HEK293 (cell line): Measurements from ENCODE around the gene RASA2.

Experiments
- CTCF ChIA-PET: fragments of 350-600 bp; formaldehyde crosslinking; extraction: SDS; loops from one replicate; lab custom pipeline; 2021; ENCODE audit warnings: antibody characterized with exemption; lab: Yijun Ruan, JAX
- POLR2A ChIA-PET: fragments of 300-600 bp; formaldehyde crosslinking; extraction: SDS; loops from one replicate; lab custom pipeline; 2020; ENCODE audit warnings: antibody characterized with exemption, inconsistent platforms; lab: Yijun Ruan, JAX
- H3K27ac ChIP-seq: fragments of 200-500 bp; sonication (Bioruptor generic); 2 replicates; pipeline ENCODE4 v1.5.1; 2014; ENCODE audit warnings: low read depth, low read length, control low read depth, inconsistent platforms; ENCODE audit errors: extremely low read depth
- H3K36me3 ChIP-seq, 2 experiments: fragments of 200-500 bp in 1 of 2; sonication (Bioruptor generic) in 1 of 2; 1 replicate in 1 of 2; 2 replicates in 1 of 2; pipeline ENCODE4 v1.5.1; 2014 to 2017; ENCODE audit warnings: inconsistent platforms in 2 of 2, low read length in 2 of 2; ENCODE audit not compliant: control insufficient read depth in 2 of 2, insufficient read depth in 1 of 2
- H3K4me1 ChIP-seq: fragments of 200-500 bp; sonication (Bioruptor generic); 2 replicates; pipeline ENCODE4 v1.5.1; 2014; ENCODE audit warnings: mild to moderate bottlenecking, low read length, inconsistent platforms; ENCODE audit not compliant: control insufficient read depth, insufficient read depth
- H3K4me3 ChIP-seq: 2 replicates; pipeline ENCODE4 v1.5.1; 2011; ENCODE audit warnings: low read depth, mild to moderate bottlenecking, control low read depth, low read length, moderate library complexity
- H3K9me3 ChIP-seq: fragments of 200-500 bp; sonication (Bioruptor generic); 2 replicates; pipeline ENCODE4 v1.5.1; 2014; ENCODE audit warnings: low read depth, low read length, inconsistent platforms; ENCODE audit not compliant: control insufficient read depth, insufficient read depth
- KLF1 ChIP-seq: fragments of 450-650 bp; formaldehyde crosslinking; IDR thresholded peaks from 2 replicates; pipeline ENCODE4 v1.5.1; 2016; ENCODE audit warnings: missing biosample characterization, missing genetic modification characterization
- SALL2 ChIP-seq: fragments of 450-650 bp; formaldehyde crosslinking; IDR thresholded peaks from 2 replicates; pipeline ENCODE4 v1.5.0; 2017; ENCODE audit warnings: missing biosample characterization, mild to moderate bottlenecking, missing genetic modification characterization, borderline replicate concordance
- SCRT2 ChIP-seq: fragments of 450-650 bp; formaldehyde crosslinking; IDR thresholded peaks from 2 replicates; pipeline ENCODE4 v1.5.1; 2016; ENCODE audit warnings: missing biosample characterization, missing genetic modification characterization
- ZBTB48 ChIP-seq: fragments of 450-650 bp; formaldehyde crosslinking; IDR thresholded peaks from 2 replicates; pipeline ENCODE4 v1.5.1; 2016; ENCODE audit warnings: missing biosample characterization, missing genetic modification characterization
- ZNF175 ChIP-seq: fragments of 450-650 bp; formaldehyde crosslinking; IDR thresholded peaks from 2 replicates; pipeline ENCODE4 v1.5.1; 2016; ENCODE audit warnings: missing biosample characterization, missing genetic modification characterization
- ZNF24 ChIP-seq: fragments of 450-650 bp; formaldehyde crosslinking; IDR thresholded peaks from 2 replicates; pipeline ENCODE4 v1.5.1; 2016; ENCODE audit warnings: missing biosample characterization, missing genetic modification characterization
- ZNF354C ChIP-seq: fragments of 450-650 bp; formaldehyde crosslinking; IDR thresholded peaks from 2 replicates; pipeline ENCODE4 v1.5.1; 2016; ENCODE audit warnings: missing biosample characterization, missing genetic modification characterization, low read depth, borderline replicate concordance
- ZNF544 ChIP-seq: fragments of 450-650 bp; formaldehyde crosslinking; IDR thresholded peaks from 2 replicates; pipeline ENCODE4 v1.5.0; 2017; ENCODE audit warnings: missing biosample characterization, missing genetic modification characterization
- ZNF555 ChIP-seq: fragments of 450-650 bp; formaldehyde crosslinking; conservative IDR thresholded peaks from 2 replicates; pipeline ENCODE4 v1.5.1; 2017; ENCODE audit warnings: missing biosample characterization, mild to moderate bottlenecking, missing genetic modification characterization, inconsistent platforms
- ZNF571 ChIP-seq: fragments of 450-650 bp; formaldehyde crosslinking; IDR thresholded peaks from 2 replicates; pipeline ENCODE4 v1.5.0; 2017; ENCODE audit warnings: missing biosample characterization, missing genetic modification characterization
- ZNF585B ChIP-seq: fragments of 450-650 bp; formaldehyde crosslinking; IDR thresholded peaks from 2 replicates; pipeline ENCODE4 v1.5.1; 2016; ENCODE audit warnings: missing biosample characterization, missing genetic modification characterization
- ZNF658 ChIP-seq: fragments of 450-650 bp; formaldehyde crosslinking; IDR thresholded peaks from 2 replicates; pipeline ENCODE4; 2016; ENCODE audit warnings: missing biosample characterization, missing genetic modification characterization
- ZNF670 ChIP-seq: fragments of 450-650 bp; formaldehyde crosslinking; IDR thresholded peaks from 2 replicates; pipeline ENCODE4 v1.5.1; 2016; ENCODE audit warnings: missing biosample characterization, missing genetic modification characterization, low read depth
- ZNF785 ChIP-seq: fragments of 450-650 bp; formaldehyde crosslinking; IDR thresholded peaks from 2 replicates; pipeline ENCODE4 v1.5.1; 2016; ENCODE audit warnings: missing biosample characterization, missing genetic modification characterization
- ZNF792 ChIP-seq: fragments of 450-650 bp; formaldehyde crosslinking; IDR thresholded peaks from 2 replicates; pipeline ENCODE4 v1.5.1; 2016; ENCODE audit warnings: missing biosample characterization, missing genetic modification characterization
- TF ChIP-seq, protein P1 (sequence below): fragments of 450-650 bp; formaldehyde crosslinking; IDR thresholded peaks from 2 replicates; pipeline ENCODE4 v1.5.1; 2016; ENCODE audit warnings: missing biosample characterization, missing genetic modification characterization
- TF ChIP-seq, protein P2 (sequence below): fragments of 450-650 bp; formaldehyde crosslinking; IDR thresholded peaks from 2 replicates; pipeline ENCODE4 v1.5.1; 2016; ENCODE audit warnings: missing biosample characterization, missing genetic modification characterization

RASA2 gene

DNA sequence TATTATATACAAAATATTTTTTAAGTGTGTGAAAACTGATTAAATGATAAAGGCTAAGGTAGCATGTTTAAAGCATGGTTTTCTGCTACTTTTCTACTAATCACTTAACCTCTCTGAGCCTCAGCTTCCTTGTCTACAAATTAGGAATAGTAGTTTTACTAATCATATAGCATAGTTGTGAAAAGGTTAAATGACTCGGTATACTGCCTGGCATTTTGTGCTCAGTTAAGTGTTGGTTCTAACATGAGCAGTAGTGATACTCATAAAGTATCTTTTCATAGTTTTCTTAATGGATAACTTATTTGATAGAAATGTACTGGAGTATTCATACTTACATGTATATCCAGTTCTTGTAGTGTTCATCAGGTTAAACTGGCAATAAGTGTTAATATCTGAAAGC lies 13.6 kb downstream of the RASA2 start:
- TF ChIP-seq KLF1 (tag by site-specific recombination) (no peak), ZNF792 (tag by site-specific recombination) (no peak)
- ChIA-PET POLR2A (no interaction called here), CTCF (interaction anchor here (0.7 kb wide), 1 partner anchor 46 kb away, joined by 3 read pairs; no protein-coding TSS in a partner anchor)
- H3K9me3 ChIP-seq = no peaks in the 10 kb centered on the region
- no peak overlapping the region for H3K27ac ChIP-seq
- no peaks in the 10 kb centered on the region for H3K36me3 ChIP-seq
- H3K4me3 ChIP-seq = no peak overlapping the region
- peaks cover 2% of the 10 kb centered on the region; the same call in 1 of the 2 replicates for H3K4me1 ChIP-seq

GRCh38 chr3:141505166-141505565 lies 18.3 kb downstream of the RASA2 start:
- no peaks in the 10 kb centered on the region for H3K36me3 ChIP-seq
- no peak for TF ChIP-seq ZNF658 (tag by site-specific recombination)
- TF ChIP-seq ZNF585B (tag by site-specific recombination) = no peak
- TF ChIP-seq ZNF785 (tag by site-specific recombination) = no peak
- TF ChIP-seq ZNF354C (tag by site-specific recombination) = no peak
- TF ChIP-seq SCRT2 = 0 out of 2 replicates have a peak, but pooled peaks have one; percentile 15
- TF ChIP-seq, protein P1, sequence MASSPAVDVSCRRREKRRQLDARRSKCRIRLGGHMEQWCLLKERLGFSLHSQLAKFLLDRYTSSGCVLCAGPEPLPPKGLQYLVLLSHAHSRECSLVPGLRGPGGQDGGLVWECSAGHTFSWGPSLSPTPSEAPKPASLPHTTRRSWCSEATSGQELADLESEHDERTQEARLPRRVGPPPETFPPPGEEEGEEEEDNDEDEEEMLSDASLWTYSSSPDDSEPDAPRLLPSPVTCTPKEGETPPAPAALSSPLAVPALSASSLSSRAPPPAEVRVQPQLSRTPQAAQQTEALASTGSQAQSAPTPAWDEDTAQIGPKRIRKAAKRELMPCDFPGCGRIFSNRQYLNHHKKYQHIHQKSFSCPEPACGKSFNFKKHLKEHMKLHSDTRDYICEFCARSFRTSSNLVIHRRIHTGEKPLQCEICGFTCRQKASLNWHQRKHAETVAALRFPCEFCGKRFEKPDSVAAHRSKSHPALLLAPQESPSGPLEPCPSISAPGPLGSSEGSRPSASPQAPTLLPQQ (tag by site-specific recombination) = no peak
- CTCF ChIA-PET = no interaction called here

GRCh38 chr3:141506071-141506470 lies 19.2 kb downstream of the RASA2 start:
- Histone ChIP-seq H3K36me3 (no peaks in the 10 kb centered on the region), H3K4me3 (no peak overlapping the region), H3K9me3 (no peaks in the 10 kb centered on the region), H3K4me1 (no peaks in the 10 kb centered on the region), H3K27ac (no peak overlapping the region)
- CTCF ChIA-PET = interaction anchor here (0.6 kb wide), 1 partner anchor 372 kb away, joined by 3 read pairs; no protein-coding TSS in a partner anchor
- TF ChIP-seq ZNF555 (tag by site-specific recombination) (no peak), SALL2 (tag by site-specific recombination) (no peak), ZNF24 (tag by site-specific recombination) (no peak), ZNF544 (no peak), ZNF571 (tag by site-specific recombination) (no peak), ZNF670 (no peak), ZNF175 (tag by site-specific recombination) (no peak), ZBTB48 (tag by site-specific recombination) (no peak)
- TF ChIP-seq, protein P2, sequence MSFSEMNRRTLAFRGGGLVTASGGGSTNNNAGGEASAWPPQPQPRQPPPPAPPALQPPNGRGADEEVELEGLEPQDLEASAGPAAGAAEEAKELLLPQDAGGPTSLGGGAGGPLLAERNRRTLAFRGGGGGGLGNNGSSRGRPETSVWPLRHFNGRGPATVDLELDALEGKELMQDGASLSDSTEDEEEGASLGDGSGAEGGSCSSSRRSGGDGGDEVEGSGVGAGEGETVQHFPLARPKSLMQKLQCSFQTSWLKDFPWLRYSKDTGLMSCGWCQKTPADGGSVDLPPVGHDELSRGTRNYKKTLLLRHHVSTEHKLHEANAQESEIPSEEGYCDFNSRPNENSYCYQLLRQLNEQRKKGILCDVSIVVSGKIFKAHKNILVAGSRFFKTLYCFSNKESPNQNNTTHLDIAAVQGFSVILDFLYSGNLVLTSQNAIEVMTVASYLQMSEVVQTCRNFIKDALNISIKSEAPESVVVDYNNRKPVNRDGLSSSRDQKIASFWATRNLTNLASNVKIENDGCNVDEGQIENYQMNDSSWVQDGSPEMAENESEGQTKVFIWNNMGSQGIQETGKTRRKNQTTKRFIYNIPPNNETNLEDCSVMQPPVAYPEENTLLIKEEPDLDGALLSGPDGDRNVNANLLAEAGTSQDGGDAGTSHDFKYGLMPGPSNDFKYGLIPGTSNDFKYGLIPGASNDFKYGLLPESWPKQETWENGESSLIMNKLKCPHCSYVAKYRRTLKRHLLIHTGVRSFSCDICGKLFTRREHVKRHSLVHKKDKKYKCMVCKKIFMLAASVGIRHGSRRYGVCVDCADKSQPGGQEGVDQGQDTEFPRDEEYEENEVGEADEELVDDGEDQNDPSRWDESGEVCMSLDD = no peak
- TF ChIP-seq, all 188 proteins: peak for 0
- POLR2A ChIA-PET = no interaction called here

More at GRCh38 chr3:141505166-141505565, 18.3 kb downstream of the RASA2 start:
- no peaks in the 10 kb centered on the region for H3K9me3 ChIP-seq
- no peak overlapping the region for H3K27ac ChIP-seq
- peaks cover under 1% of the 10 kb centered on the region; the same call in 1 of the 2 replicates for H3K4me1 ChIP-seq
- H3K4me3 ChIP-seq = no peak overlapping the region
- POLR2A ChIA-PET = no interaction called here
